HG03066 (cell line): Measurements from ENCODE around the gene PPM1N.

ENCODE experiments used
- ATAC-seq: cut with Tn5 transposase; IDR thresholded peaks from one replicate; pipeline ENCODE4 v1.9.1; 2021; ENCODE audit warnings: low read depth; ENCODE audit not compliant: unreplicated experiment

The PPM1N gene

DNA sequence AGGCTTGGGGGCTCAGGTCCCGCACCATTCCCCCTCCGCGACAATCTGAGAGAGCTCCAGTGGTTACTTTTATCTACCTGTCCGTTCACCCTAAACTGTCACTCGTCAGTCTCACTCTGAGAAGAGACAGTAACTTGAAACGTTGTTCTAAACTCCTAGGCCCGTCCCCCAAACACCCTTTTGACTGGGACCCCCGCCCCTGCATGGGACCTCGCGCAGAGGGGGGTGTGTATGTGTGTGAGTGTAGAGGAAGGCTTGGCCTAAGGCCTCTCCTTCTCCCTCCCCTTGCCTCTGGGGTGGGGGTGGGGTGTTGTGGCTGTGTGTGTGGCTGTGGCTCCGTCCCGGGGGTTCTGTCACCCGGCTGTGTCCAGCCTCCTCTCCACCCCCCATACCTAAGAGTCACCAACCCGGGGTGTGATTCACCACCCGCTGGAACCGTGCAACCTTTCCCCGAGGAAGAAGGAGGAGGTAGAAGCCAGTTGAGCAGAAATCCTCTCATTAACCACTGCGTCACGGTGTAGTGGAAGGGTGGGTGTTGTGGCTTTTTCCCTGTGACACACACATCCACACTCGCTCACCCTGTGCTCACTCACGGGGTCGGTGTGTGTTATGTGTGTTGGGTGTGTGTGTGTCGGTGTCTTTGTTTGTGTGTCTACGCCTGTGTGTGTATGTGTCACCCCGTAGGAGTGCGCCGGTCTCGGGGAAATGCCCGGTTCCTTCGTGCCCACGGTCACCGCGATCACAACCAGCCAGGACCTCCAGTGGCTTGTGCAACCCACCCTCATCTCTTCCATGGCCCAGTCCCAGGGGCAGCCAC, 28.1 kb upstream of the PPM1N start:
- no peak for ATAC-seq

- ATAC-seq: no peak
These were observed 27.5 kb upstream of the PPM1N start for GRCh38 chr19:45470762-45471081.

- no peak for ATAC-seq
These were observed 26.9 kb upstream of the PPM1N start for GRCh38 chr19:45471111-45471930.

DNA sequence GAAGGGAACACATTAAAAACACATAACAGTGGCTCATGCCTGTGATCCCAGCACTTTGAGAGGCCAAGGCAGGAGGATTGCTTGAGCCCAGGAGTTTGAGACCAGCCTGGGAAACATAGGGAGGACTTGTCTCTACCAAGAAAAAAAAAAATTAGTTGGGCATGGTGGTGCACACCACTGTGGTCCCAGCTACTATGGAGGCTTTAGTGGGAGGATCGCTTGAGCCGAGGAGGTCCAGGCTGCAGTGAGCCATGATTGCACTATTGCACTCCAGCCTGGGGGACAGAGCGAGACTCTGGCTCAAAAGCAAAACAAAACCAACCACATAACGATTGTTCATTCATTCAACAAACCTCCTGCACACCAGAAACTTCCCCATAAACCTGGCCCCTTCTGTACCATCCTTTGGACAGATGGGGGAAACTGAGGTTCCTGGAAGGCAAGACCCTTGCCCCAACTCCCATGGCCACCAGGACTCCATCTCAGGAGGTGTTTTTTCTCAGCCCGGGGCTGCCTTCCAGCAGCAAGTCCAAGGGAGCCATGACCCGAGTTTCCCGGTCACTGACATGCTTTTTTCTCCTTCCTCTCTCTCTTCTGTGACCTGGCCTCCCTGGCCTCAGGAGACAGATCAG, 26.2 kb upstream of the PPM1N start:
- no peak for ATAC-seq

DNA sequence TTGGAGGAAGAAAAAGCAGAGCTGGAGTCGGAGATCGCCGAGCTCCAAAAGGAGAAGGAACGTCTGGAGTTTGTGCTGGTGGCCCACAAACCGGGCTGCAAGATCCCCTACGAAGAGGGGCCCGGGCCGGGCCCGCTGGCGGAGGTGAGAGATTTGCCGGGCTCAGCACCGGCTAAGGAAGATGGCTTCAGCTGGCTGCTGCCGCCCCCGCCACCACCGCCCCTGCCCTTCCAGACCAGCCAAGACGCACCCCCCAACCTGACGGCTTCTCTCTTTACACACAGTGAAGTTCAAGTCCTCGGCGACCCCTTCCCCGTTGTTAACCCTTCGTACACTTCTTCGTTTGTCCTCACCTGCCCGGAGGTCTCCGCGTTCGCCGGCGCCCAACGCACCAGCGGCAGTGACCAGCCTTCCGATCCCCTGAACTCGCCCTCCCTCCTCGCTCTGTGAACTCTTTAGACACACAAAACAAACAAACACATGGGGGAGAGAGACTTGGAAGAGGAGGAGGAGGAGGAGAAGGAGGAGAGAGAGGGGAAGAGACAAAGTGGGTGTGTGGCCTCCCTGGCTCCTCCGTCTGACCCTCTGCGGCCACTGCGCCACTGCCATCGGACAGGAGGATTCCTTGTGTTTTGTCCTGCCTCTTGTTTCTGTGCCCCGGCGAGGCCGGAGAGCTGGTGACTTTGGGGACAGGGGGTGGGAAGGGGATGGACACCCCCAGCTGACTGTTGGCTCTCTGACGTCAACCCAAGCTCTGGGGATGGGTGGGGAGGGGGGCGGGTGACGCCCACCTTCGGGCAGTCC, 25.5 kb upstream of the PPM1N start:
- ATAC-seq: no peak

DNA sequence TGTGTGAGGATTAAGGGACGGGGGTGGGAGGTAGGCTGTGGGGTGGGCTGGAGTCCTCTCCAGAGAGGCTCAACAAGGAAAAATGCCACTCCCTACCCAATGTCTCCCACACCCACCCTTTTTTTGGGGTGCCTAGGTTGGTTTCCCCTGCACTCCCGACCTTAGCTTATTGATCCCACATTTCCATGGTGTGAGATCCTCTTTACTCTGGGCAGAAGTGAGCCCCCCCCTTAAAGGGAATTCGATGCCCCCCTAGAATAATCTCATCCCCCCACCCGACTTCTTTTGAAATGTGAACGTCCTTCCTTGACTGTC, 24.9 kb upstream of the PPM1N start:
- ATAC-seq: no peak

GRCh38 chr19:45473682-45474605, 24.3 kb upstream of the PPM1N start:
- no peak for ATAC-seq

DNA sequence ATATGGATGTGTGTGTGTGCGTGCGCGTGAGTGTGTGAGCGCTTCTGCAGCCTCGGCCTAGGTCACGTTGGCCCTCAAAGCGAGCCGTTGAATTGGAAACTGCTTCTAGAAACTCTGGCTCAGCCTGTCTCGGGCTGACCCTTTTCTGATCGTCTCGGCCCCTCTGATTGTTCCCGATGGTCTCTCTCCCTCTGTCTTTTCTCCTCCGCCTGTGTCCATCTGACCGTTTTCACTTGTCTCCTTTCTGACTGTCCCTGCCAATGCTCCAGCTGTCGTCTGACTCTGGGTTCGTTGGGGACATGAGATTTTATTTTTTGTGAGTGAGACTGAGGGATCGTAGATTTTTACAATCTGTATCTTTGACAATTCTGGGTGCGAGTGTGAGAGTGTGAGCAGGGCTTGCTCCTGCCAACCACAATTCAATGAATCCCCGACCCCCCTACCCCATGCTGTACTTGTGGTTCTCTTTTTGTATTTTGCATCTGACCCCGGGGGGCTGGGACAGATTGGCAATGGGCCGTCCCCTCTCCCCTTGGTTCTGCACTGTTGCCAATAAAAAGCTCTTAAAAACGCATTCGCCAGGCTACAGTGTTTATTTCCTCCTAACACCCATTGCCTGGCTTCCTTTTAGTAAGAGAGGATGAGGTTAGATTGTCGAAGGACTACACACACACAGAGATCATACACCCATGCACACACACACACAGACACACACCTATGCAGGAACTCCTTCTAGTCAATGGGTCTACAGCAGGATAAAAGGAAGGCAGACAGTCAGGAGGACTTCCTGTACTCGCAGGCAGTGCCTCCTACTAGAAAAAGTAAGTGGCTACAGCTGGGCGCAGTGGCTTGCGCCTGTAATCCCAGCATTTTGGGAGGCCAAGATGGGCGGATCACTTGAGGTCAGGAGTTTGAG, 23.4 kb upstream of the PPM1N start:
- no peak for ATAC-seq

DNA sequence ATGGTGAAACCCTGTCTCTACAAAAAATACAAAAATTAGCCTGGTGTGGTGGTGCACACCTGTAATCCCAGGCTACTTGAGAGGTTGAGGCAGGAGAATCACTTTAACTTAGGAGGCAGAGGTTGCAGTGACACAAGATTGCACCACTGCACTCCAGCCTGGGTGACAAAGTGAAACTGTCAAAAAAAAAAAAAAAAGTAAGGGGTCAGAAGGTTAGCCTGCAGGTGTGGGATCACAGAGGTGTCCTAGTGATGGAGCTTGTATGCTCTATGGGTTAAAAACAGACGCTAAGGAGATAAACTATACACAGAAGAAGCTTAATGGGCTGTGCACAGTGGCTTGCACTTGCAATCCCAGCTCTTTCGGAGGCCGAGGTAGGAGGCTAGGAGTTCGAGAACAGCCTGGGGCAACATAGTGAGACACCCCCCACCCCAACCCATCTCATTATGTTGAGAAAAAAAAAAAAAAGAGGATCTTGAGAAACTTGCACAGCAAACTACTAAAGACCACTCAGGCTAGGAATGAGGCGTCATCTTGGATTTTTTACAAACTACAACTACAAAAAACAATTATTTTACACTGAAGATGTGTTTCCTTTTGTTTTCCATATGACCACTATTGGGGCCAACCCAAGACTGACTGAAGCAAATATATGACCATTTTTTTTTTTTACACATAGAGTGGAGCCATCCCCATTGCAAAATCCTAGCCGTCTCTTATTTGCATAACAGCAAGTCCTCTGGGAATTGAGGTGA, 22.5 kb upstream of the PPM1N start:
- no peak for ATAC-seq

GRCh38 chr19:45476304-45476703, 21.9 kb upstream of the PPM1N start:
- no peak for ATAC-seq

GRCh38 chr19:45477186-45477585, 21.1 kb upstream of the PPM1N start:
- no peak for ATAC-seq

DNA sequence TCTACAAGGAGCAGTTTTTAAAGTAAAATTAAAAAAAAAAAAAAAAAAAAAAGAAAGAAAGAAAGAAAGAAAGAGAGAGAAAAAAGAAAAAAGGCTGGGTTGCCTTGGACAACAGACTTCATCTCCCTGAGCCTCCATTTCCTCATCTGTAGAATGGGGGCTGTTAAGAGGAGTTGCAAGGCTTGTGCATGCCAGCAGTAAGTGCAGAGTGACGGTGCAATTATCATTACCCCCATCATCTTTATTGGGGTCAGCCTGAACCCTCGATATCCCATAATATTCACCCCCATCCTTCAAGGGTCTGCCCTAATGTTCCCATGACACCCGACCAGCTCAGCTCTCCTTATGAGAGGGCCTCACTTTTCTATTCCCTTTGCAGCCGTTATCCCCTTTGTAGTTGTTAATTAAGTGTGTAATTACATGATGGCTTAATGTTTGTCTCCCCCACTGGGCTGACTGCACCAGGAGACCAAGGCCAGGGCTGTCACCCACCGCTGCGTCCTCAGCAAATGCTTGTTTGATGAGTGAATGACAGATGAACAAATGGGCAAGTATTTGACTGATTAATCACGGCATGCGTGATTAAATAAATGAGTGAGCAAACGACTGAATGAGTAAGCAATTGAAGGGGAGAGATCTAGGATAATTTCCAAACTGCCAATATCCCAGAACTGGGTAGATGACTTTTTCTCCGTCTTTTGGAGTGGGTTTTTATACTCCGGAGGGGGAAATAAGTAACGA, 20.4 kb upstream of the PPM1N start:
- no peak for ATAC-seq

DNA sequence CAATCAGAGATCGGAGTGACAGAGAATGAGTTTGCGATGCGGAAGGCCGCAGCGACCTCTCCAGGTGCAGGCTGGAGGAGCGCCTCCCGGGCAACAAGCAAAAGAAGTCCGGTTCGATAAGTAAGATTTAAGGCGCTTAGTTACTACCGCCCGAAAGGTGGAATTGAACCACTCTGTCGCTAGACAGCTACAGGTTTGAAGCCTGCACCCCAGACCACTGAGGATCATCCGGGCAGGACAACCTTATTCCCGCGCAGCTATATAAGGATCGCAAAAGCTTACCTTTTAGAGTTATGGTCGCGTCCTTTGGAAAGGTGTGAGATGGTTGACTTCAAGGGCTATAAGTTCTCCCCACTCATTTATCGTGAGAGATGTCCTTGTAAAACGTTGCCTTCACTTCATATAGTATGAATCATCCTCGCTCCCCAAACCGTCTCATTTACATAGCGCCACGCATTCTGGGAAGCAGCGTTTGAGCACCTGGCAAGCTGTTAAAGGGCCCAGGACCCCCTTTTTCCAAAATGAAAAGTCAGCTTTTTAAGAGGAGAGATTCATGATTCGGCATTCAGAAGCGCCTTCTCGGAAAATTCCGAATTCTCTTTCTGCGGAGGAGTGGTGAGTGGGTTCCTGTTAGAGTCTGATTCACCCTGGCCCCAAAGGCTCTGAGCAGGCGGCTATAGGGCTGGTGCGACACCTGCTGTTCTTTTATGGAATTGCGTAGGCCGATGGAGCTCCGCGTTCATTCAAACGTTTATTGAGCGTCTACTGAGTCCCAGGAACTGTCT, 19.6 kb upstream of the PPM1N start:
- ATAC-seq: peak; percentile 67

- no peak for ATAC-seq
These were observed 15.2 kb upstream of the PPM1N start for GRCh38 chr19:45483033-45483432.

DNA sequence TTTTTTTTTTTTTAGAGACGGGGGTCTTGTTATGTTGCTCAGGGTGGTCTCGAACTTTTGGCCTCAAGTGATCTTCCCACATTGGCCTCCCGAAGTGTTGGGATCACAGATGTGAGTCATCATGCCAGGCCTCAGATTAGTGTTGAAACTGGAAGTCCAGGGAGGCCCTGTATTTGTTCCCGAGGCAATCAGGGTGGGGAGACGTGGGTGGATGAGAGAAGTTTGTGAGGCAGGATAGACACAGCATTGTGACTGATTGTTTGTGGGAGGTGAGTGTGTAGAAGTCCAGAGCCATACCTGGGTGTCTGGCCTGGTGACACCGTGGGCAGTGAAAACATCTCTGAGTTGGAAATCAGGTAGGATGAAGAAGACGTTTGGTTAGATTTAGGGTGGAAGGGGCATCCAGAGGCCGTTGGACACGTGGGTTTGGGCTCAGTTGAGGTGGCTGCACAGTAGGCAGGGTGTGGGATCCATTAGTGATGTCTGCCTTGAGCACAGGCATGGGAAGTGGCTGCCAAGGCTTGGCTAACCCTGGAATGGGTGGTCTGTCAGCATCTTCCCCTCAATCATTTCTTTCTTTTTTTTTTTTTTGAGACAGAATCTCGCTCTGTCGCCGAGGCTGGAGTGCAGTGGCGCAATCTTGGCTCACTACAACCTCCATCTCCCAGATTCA, 13.8 kb upstream of the PPM1N start:
- ATAC-seq: no peak
